Gastroesophageal sphincter (tissue), 3 donors: ENCODE results near the gene VIPR2.

Source experiments
- CTCF ChIP-seq, 4 experiments: fragments of 200-600 bp in 2 of 4; fragments of 450-650 bp in 2 of 4; sonication (generic) in 1 of 4; IDR thresholded peaks; one replicate each; pipeline ENCODE4 v1.5.1; 2017 to 2019; ENCODE audit warnings: antibody characterized with exemption in 4 of 4, mild to moderate bottlenecking in 2 of 4, moderate library complexity in 2 of 4
- EP300 ChIP-seq: sonication (generic); formaldehyde crosslinking; IDR thresholded peaks from one replicate; pipeline ENCODE4 v1.6.1; 2017; ENCODE audit warnings: antibody characterized with exemption, mild to moderate bottlenecking
- POLR2A ChIP-seq, 2 donors: fragments of 450-650 bp; IDR thresholded peaks; one replicate each; pipeline ENCODE4 v1.6.1; 2017; ENCODE audit warnings: antibody characterized with exemption in 2 of 2, mild to moderate bottlenecking in 2 of 2, moderate library complexity in 1 of 2
- POLR2AphosphoS5 ChIP-seq: sonication (generic); formaldehyde crosslinking; IDR thresholded peaks from one replicate; pipeline ENCODE4 v1.6.1; 2017; ENCODE audit warnings: antibody characterized with exemption

GRCh38 chr7:159005618-159006017, 139.0 kb downstream of the VIPR2 start:
- TF ChIP-seq POLR2A (IDR thresholded peaks at IDR 0.05) (no peak), CTCF (IDR thresholded peaks at IDR 0.05) (no peak), POLR2AphosphoS5 (no peak), EP300 (no peak)
